Mesangial cell (primary cell): ENCODE data around the gene SLC7A9. TPM values are rescaled to one million over a fixed set of nuclear protein-coding genes. Genes with fewer than 3 reads are reported as not detected.

Experiments used
- total RNA-seq: library from RNA; depleted of rRNA; stranded (reverse); fragments of >200 nt; gene quantifications from 2 replicates; pipeline ENCODE4 v1.2.3, GENCODE V29; 2015

Gene SLC7A9
- not detected in 2 replicates for total RNA-seq

DNA sequence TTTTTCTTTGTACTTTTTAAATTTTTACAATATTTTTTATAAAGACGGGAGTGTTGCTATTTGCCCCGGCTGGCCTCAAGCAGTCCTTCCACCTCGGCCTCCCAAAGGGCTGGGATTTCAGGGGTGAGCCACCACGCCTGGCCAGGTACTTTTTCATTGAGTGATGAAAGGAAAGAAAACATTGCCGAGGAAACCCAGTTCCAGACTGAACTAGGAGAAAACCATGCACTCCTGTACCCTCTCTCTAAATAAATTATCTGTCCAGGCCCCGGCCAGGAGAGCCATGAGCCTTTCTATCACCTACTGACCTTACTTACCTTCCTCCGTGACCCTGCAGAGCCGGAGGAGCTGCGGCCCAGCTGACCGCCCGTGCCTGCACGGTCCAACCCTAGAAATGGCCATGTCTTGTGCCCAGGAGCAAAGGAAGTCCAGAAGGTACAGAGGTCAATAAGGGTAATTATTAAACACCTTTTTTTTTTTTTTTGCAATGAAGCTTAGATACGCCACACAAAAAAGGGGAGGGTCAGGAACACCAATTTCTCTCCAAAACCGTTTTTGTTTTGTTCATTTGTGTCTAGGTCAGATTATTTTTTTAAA lies at the start of gene SLC7A9:
SLC7A9 (minus strand) TSS at position 399 of the 597 bp plus-strand sequence. CDS start 1,233 bp downstream, outside the sequence.

Other genes starting within 250 kb of the SLC7A9 start
- gene ANKRD27, start 194.6 kb downstream of the SLC7A9 start, total RNA-seq = 16.6 and 21.2 TPM in 2 replicates
- gene RGS9BP, start 193.9 kb downstream of the SLC7A9 start, total RNA-seq = 0.51 TPM in 1 of 2 replicates, not detected in the other
- 11.9 and 13.6 TPM in 2 replicates for gene NUDT19, start 177.9 kb downstream of the SLC7A9 start, total RNA-seq
- gene TDRD12, start 150.0 kb downstream of the SLC7A9 start, total RNA-seq = not detected in 2 replicates
- 15.7 and 25.4 TPM in 2 replicates for gene CEP89, start 102.2 kb upstream of the SLC7A9 start, total RNA-seq
- gene FAAP24, start 102.5 kb upstream of the SLC7A9 start, total RNA-seq = 2.4 and 5.5 TPM in 2 replicates
- gene RHPN2, start 195.1 kb upstream of the SLC7A9 start, total RNA-seq = 11.1 and 23.7 TPM in 2 replicates
- 4.1 and 6.0 TPM in 2 replicates for gene GPATCH1, start 211.4 kb upstream of the SLC7A9 start, total RNA-seq